ENCODE measurements around the gene TMEM140. TPM values are rescaled to one million over a fixed set of nuclear protein-coding genes. Genes with fewer than 3 reads are reported as not detected.

TMEM140 gene
- polyA plus RNA-seq, 1 donor (not counting 4 experiments of a cell fraction or from before 2014, with no cell fraction given), result 0.17 TPM

GRCh38 chr7:135195968-135196629 lies 48.2 kb downstream of the TMEM140 start:
- Histone ChIP-seq H3K9me1 (ENCODE audit: control insufficient read depth, extremely low read depth, insufficient read depth, low read length) (peaks cover 2% of the 10 kb centered on the region), H3K4me2 (ENCODE audit: control insufficient read depth, extremely low read depth, insufficient read depth, low read depth, low read length) (no peak overlapping the region), H3K4me3 (ENCODE audit: control insufficient read depth in 2 of 3, extremely low read depth in 1 of 3, insufficient read depth in 2 of 3, low read depth in 1 of 3, low read length in 3 of 3) (no peak overlapping the region), H3K9ac (ENCODE audit: control insufficient read depth, extremely low read depth, insufficient read depth, low read length) (no peak overlapping the region), H3K4me1 (ENCODE audit: control insufficient read depth, extremely low read depth, insufficient read depth, low read length) (peaks cover 26% of the 10 kb centered on the region), H3K79me2 (ENCODE audit: control insufficient read depth, insufficient read depth, low read length) (peaks cover 5% of the 10 kb centered on the region), H3K27ac (ENCODE audit: control insufficient read depth, insufficient read depth, low read length) (no peak overlapping the region), H3K27me3 (ENCODE audit: control insufficient read depth, extremely low read depth, insufficient read depth, low read length) (no peaks in the 10 kb centered on the region), H3K9me3 (ENCODE audit: control insufficient read depth, low read depth, low read length) (no peaks in the 10 kb centered on the region), H2AFZ (ENCODE audit: control insufficient read depth, low read length) (no peak overlapping the region), H3K36me3 (ENCODE audit: control insufficient read depth in 2 of 2, extremely low read depth in 1 of 2, insufficient read depth in 2 of 2, low read length in 2 of 2) (peaks cover 31 to 39% of the 10 kb centered on the region in 2 experiments), H4K20me1 (ENCODE audit: control insufficient read depth, extremely low read depth, insufficient read depth, low read length) (no peaks in the 10 kb centered on the region)
- no peak for DNase-seq (ENCODE audit: low read depth, low spot score)
- FAIRE-seq, result no peak
- no peak for TF ChIP-seq EZH2 (IDR thresholded peaks at IDR 0.05; ENCODE audit: low read length)
- TF ChIP-seq, protein P1, sequence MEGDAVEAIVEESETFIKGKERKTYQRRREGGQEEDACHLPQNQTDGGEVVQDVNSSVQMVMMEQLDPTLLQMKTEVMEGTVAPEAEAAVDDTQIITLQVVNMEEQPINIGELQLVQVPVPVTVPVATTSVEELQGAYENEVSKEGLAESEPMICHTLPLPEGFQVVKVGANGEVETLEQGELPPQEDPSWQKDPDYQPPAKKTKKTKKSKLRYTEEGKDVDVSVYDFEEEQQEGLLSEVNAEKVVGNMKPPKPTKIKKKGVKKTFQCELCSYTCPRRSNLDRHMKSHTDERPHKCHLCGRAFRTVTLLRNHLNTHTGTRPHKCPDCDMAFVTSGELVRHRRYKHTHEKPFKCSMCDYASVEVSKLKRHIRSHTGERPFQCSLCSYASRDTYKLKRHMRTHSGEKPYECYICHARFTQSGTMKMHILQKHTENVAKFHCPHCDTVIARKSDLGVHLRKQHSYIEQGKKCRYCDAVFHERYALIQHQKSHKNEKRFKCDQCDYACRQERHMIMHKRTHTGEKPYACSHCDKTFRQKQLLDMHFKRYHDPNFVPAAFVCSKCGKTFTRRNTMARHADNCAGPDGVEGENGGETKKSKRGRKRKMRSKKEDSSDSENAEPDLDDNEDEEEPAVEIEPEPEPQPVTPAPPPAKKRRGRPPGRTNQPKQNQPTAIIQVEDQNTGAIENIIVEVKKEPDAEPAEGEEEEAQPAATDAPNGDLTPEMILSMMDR (optimal IDR thresholded peaks at IDR 0.05 in 1 of 3, IDR thresholded peaks at IDR 0.05 in 1 of 3, conservative IDR thresholded peaks at IDR 0.05 in 1 of 3; ENCODE audit: extremely low read depth in 1 of 3, insufficient read depth in 2 of 3, low read length in 3 of 3), result no peak
- dilution Hi-C loops (cut with MboI; ENCODE audit: extremely low pct_ligation_motif_present, low sequenced_read_pairs), result no loop called here

- dilution Hi-C loops (cut with MboI; ENCODE audit: extremely low pct_ligation_motif_present, low sequenced_read_pairs), result no loop called here
- peaks cover 26% of the 10 kb centered on the region for H3K4me1 ChIP-seq (ENCODE audit: control insufficient read depth, extremely low read depth, insufficient read depth, low read length)
- H2AFZ ChIP-seq (ENCODE audit: control insufficient read depth, low read length), result no peak overlapping the region
- peaks cover 5% of the 10 kb centered on the region for H3K79me2 ChIP-seq (ENCODE audit: control insufficient read depth, insufficient read depth, low read length)
- no peak for DNase-seq (ENCODE audit: low read depth, low spot score)
- peaks cover 2% of the 10 kb centered on the region for H3K9me1 ChIP-seq (ENCODE audit: control insufficient read depth, extremely low read depth, insufficient read depth, low read length)
- no peaks in the 10 kb centered on the region for H3K27me3 ChIP-seq (ENCODE audit: control insufficient read depth, extremely low read depth, insufficient read depth, low read length)
- no peak for FAIRE-seq
- peaks cover 30 to 40% of the 10 kb centered on the region in 2 experiments for H3K36me3 ChIP-seq (ENCODE audit: control insufficient read depth in 2 of 2, extremely low read depth in 1 of 2, insufficient read depth in 2 of 2, low read length in 2 of 2)
- H4K20me1 ChIP-seq (ENCODE audit: control insufficient read depth, extremely low read depth, insufficient read depth, low read length), result no peaks in the 10 kb centered on the region
- H3K27ac ChIP-seq (ENCODE audit: control insufficient read depth, insufficient read depth, low read length), result no peak overlapping the region
- no peak overlapping the region for H3K4me2 ChIP-seq (ENCODE audit: control insufficient read depth, extremely low read depth, insufficient read depth, low read depth, low read length)
- no peak overlapping the region for H3K4me3 ChIP-seq (ENCODE audit: control insufficient read depth in 2 of 3, extremely low read depth in 1 of 3, insufficient read depth in 2 of 3, low read depth in 1 of 3, low read length in 3 of 3)
- H3K9ac ChIP-seq (ENCODE audit: control insufficient read depth, extremely low read depth, insufficient read depth, low read length), result no peak overlapping the region
- TF ChIP-seq, protein P1 (optimal IDR thresholded peaks at IDR 0.05 in 1 of 3, IDR thresholded peaks at IDR 0.05 in 1 of 3, conservative IDR thresholded peaks at IDR 0.05 in 1 of 3; ENCODE audit: extremely low read depth in 1 of 3, insufficient read depth in 2 of 3, low read length in 3 of 3), result no peak
- no peak for TF ChIP-seq EZH2 (IDR thresholded peaks at IDR 0.05; ENCODE audit: low read length)
- H3K9me3 ChIP-seq (ENCODE audit: control insufficient read depth, low read depth, low read length), result no peaks in the 10 kb centered on the region
Measured at GRCh38 chr7:135197343-135197742, 49.5 kb downstream of the TMEM140 start.
